GM23248 (cell line): ENCODE data around the gene PTTG2.

Experiments used
- EZH2 ChIP-seq: fragments of 200-600 bp; sonication (generic); IDR thresholded peaks from 2 replicates; pipeline ENCODE4 v1.6.1; 2018; ENCODE audit warnings: antibody characterized with exemption, mild to moderate bottlenecking; ENCODE audit not compliant: insufficient read depth, poor library complexity, severe bottlenecking
- EZH2phosphoT487 ChIP-seq: fragments of 200-600 bp; sonication (generic); IDR thresholded peaks from 2 replicates; pipeline ENCODE4 v1.6.1; 2018; ENCODE audit warnings: antibody characterized with exemption, moderate library complexity, mild to moderate bottlenecking, low read depth; ENCODE audit not compliant: insufficient read depth

- TF ChIP-seq EZH2phosphoT487: no peak
- no peak for TF ChIP-seq EZH2
These were observed 11.7 kb upstream of the PTTG2 start for GRCh38 chr4:37948542-37948941.
